HG03045 (cell line): ENCODE measurements around the gene SELENOS.

ENCODE experiments used
- ATAC-seq: cut with Tn5 transposase; IDR thresholded peaks from one replicate; pipeline ENCODE4 v1.9.1; 2021; ENCODE audit warnings: mild to moderate bottlenecking, moderate library complexity; ENCODE audit not compliant: unreplicated experiment

SELENOS gene

GRCh38 chr15:101277038-101277822 lies at the start of gene SELENOS:
Gene SELENOS, minus strand, starts transcription at chr15:101277485. Its CDS starts 68 bp downstream, at chr15:101277417.
- peak; percentile 86 for ATAC-seq

- ATAC-seq = no peak
Observed at GRCh38 chr15:101326462-101327146, 49.3 kb upstream of the SELENOS start.

- no peak for ATAC-seq
Observed at GRCh38 chr15:101326026-101326315, 48.7 kb upstream of the SELENOS start.

GRCh38 chr15:101325263-101326025 lies 48.2 kb upstream of the SELENOS start:
- ATAC-seq = no peak

- ATAC-seq = no peak
Observed at GRCh38 chr15:101324524-101325177, 47.4 kb upstream of the SELENOS start.

GRCh38 chr15:101323793-101324523 lies 46.7 kb upstream of the SELENOS start:
- ATAC-seq = no peak

GRCh38 chr15:101322854-101323477 lies 45.7 kb upstream of the SELENOS start:
- no peak for ATAC-seq

GRCh38 chr15:101322016-101322695 lies 44.9 kb upstream of the SELENOS start:
- ATAC-seq = no peak

GRCh38 chr15:101320501-101321052 lies 43.3 kb upstream of the SELENOS start:
- ATAC-seq = no peak

GRCh38 chr15:101318839-101319238 lies 41.6 kb upstream of the SELENOS start:
- no peak for ATAC-seq

- no peak for ATAC-seq
Observed at GRCh38 chr15:101318147-101318819, 41.0 kb upstream of the SELENOS start.

GRCh38 chr15:101317336-101317872 lies 40.1 kb upstream of the SELENOS start:
- no peak for ATAC-seq

- ATAC-seq = no peak
Observed at GRCh38 chr15:101316529-101316928, 39.2 kb upstream of the SELENOS start.

- ATAC-seq = no peak
Observed at GRCh38 chr15:101315736-101316135, 38.5 kb upstream of the SELENOS start.

GRCh38 chr15:101314336-101315125 lies 37.2 kb upstream of the SELENOS start:
- no peak for ATAC-seq

- no peak for ATAC-seq
Observed at GRCh38 chr15:101313041-101313761, 35.9 kb upstream of the SELENOS start.

- no peak for ATAC-seq
Observed at GRCh38 chr15:101310508-101310907, 33.2 kb upstream of the SELENOS start.
